ENCODE measurements around the gene RPS23. TPM values are rescaled to one million over a fixed set of nuclear protein-coding genes. Genes with fewer than 3 reads are reported as not detected.

The RPS23 gene
- total and polyA plus RNA-seq, 8 donors, result 735 to 1,904 (median 1,035) TPM

DNA sequence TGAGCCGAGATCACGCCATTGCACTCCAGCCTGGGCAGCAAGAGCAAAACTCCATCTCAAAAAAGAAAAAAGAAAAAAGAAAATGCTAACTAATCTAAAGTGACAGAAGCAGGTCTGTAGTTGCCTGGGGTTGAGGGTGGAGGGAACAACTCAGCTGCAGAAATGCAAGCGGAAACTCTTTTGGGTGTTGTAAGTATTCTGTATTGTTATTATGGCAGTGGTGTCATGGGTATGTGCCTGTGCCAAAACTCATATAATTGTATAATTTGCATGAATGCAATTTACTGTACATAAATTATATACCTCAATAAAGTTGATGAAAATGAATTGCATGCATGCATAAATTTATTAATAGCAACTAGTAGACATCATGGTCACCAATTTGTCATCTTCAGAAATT, 23.0 kb upstream of the RPS23 start:
- Histone ChIP-seq H3K27ac (no peak overlapping the region), H3K4me1 (no peaks in the 10 kb centered on the region), H3K36me3 (no peaks in the 10 kb centered on the region), H3K27me3 (no peaks in the 10 kb centered on the region), H3K9me3 (no peaks in the 10 kb centered on the region), H3K4me3 (no peak overlapping the region)
- intact Hi-C loops (cut with DNase I), result no loop called here
- FAIRE-seq, result no peak
- ATAC-seq, result no peak
- DNase-seq, result no peak
- TF ChIP-seq, protein P1, sequence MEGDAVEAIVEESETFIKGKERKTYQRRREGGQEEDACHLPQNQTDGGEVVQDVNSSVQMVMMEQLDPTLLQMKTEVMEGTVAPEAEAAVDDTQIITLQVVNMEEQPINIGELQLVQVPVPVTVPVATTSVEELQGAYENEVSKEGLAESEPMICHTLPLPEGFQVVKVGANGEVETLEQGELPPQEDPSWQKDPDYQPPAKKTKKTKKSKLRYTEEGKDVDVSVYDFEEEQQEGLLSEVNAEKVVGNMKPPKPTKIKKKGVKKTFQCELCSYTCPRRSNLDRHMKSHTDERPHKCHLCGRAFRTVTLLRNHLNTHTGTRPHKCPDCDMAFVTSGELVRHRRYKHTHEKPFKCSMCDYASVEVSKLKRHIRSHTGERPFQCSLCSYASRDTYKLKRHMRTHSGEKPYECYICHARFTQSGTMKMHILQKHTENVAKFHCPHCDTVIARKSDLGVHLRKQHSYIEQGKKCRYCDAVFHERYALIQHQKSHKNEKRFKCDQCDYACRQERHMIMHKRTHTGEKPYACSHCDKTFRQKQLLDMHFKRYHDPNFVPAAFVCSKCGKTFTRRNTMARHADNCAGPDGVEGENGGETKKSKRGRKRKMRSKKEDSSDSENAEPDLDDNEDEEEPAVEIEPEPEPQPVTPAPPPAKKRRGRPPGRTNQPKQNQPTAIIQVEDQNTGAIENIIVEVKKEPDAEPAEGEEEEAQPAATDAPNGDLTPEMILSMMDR (IDR thresholded peaks at IDR 0.05), result no peak
- 95 to 99% methylated on average over 3 of the region's 3 CpGs for WGBS, 2 donors

DNA sequence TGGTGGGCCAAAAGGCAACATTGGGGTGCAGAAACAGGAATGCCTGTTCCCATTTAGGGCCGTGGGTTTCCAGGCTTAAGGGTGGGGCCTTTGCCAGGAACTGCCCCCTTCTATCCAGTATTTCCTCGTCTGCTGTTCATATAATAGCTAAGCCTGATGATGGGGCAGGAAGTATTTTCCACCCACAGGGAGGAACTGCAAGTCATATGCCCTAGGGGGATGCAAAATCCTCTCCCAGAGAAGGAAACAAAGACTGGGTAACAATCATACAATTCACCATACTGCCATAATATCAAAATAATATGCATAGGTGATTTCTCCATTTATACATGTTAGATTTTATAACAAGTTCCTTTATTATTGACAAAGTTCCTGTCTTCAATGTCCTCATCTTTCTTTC, 20.5 kb upstream of the RPS23 start:
- Histone ChIP-seq H3K4me3 (no peak overlapping the region), H3K27ac (no peak overlapping the region), H3K36me3 (no peaks in the 10 kb centered on the region), H3K9me3 (no peaks in the 10 kb centered on the region), H3K4me1 (no peaks in the 10 kb centered on the region), H3K27me3 (no peaks in the 10 kb centered on the region)
- no peak for ATAC-seq
- FAIRE-seq, result no peak
- intact Hi-C loops (cut with DNase I), result no loop called here
- TF ChIP-seq, protein P1 (IDR thresholded peaks at IDR 0.05), result no peak
- WGBS, 2 donors, result 55 to 57% methylated on average over 2 of the region's 2 CpGs
- DNase-seq, result no peak

DNA sequence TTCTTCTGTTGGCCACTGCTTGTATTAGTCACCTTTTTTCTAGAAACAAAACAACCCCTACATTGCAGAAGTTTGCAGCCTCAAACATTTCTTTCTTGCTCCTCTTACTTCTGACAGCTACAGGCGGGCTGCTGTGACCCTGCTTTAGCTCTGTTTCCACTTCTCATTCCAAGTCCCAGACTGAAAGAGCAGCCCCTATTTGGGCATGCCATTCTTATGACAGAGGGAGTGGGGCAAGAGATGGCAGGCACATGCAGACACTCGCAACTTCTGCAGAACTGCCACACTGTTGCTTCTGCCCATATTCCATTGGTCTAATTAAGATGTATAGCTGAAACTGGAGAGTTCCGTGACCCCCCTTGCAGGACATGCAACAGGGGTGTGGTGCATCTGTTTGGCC, 19.6 kb upstream of the RPS23 start:
- H3K36me3 ChIP-seq, result no peaks in the 10 kb centered on the region
- no peak overlapping the region for H3K4me3 ChIP-seq
- no peak overlapping the region for H3K27ac ChIP-seq
- ATAC-seq (no peak), FAIRE-seq (no peak), DNase-seq (no peak)
- 63 to 74% methylated on average over 3 of the region's 3 CpGs for WGBS, 2 donors
- no peaks in the 10 kb centered on the region for H3K9me3 ChIP-seq
- H3K27me3 ChIP-seq, result no peaks in the 10 kb centered on the region
- H3K4me1 ChIP-seq, result no peaks in the 10 kb centered on the region
- TF ChIP-seq, protein P1 (IDR thresholded peaks at IDR 0.05), result no peak
- intact Hi-C loops (cut with DNase I), result no loop called here

DNA sequence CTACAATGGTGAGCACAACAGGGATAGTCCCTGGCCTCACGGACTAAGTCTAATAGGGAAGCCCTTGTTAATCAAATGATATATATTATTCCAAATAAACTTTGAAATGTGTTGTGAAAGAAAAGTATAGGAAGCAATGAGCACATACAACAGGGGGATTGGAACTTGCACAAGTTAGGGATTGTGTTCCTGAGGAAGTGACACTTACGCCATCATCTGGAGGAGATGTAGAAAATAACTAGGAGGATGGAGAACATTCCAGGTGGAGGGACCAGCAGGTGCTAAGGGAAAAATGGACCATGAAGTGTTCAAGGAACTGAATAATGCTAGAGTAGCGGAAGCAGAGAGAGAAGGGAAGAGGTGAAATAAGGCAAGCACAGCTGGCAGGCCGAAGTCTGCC, 18.8 kb upstream of the RPS23 start:
- H3K4me1 ChIP-seq, result no peaks in the 10 kb centered on the region
- H3K27me3 ChIP-seq, result no peaks in the 10 kb centered on the region
- TF ChIP-seq, protein P1 (IDR thresholded peaks at IDR 0.05), result no peak
- intact Hi-C loops (cut with DNase I), result no loop called here
- H3K9me3 ChIP-seq, result no peaks in the 10 kb centered on the region
- ATAC-seq (no peak), DNase-seq (no peak), FAIRE-seq (no peak)
- H3K4me3 ChIP-seq, result no peak overlapping the region
- no peaks in the 10 kb centered on the region for H3K36me3 ChIP-seq
- 91 to 93% methylated on average over 4 of the region's 4 CpGs for WGBS, 2 donors
- no peak overlapping the region for H3K27ac ChIP-seq

DNA sequence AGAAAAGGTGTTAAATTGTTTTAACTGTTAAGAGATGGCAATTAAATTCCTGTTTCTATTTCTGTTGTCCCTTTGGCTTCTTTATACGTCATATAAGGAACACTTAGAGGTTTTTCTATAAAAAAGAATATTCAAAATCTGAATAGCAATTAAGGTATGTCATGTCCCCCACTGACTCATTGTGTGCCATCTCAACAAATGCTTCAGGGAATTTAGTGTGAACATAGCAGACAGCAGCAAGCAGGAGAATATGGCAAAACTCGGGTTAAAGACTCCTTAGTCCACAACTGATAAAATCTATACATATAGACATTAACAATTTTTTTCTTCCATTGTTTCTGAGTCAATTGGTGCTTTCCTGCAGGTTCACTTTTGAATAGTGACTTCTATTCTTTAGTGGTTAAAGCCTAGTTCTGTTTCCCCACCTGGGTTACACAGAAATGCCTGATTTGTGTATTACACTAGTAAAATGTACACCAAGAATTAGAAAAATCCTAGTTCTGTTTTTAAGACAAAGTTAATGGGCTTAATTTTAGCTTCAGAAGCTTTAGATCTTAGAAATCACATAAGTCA, 17.9 kb upstream of the RPS23 start:
- Histone ChIP-seq H3K36me3 (no peaks in the 10 kb centered on the region), H3K4me1 (no peaks in the 10 kb centered on the region), H3K27ac (no peak overlapping the region), H3K4me3 (no peak overlapping the region), H3K9me3 (no peaks in the 10 kb centered on the region), H3K27me3 (no peaks in the 10 kb centered on the region)
- 81 to 86% methylated on average over 2 of the region's 2 CpGs for WGBS, 2 donors
- intact Hi-C loops (cut with DNase I), result no loop called here
- ATAC-seq (no peak), FAIRE-seq (no peak), DNase-seq (no peak)
- TF ChIP-seq, protein P1 (IDR thresholded peaks at IDR 0.05), result no peak

Measured in pancreas (tissue), 10 donors.